SIG-M5 (cell line): ENCODE measurements around the gene AURKA.

ENCODE experiments used
- DNase-seq: peaks from one replicate; lab custom pipeline; 2025; lab: John Stamatoyannopoulos, UW

AURKA gene

GRCh38 chr20:56392132-56392880 lies at the start of gene AURKA, which contains the start of gene CSTF1:
TSS of gene AURKA (minus strand) at chr20:56392215. CDS start at chr20:56388197, 4,018 bp downstream.
TSS of gene CSTF1 (plus strand) at chr20:56392645. CDS start at chr20:56395553, 2,908 bp downstream.
- DNase-seq: peak; percentile 99

DNA sequence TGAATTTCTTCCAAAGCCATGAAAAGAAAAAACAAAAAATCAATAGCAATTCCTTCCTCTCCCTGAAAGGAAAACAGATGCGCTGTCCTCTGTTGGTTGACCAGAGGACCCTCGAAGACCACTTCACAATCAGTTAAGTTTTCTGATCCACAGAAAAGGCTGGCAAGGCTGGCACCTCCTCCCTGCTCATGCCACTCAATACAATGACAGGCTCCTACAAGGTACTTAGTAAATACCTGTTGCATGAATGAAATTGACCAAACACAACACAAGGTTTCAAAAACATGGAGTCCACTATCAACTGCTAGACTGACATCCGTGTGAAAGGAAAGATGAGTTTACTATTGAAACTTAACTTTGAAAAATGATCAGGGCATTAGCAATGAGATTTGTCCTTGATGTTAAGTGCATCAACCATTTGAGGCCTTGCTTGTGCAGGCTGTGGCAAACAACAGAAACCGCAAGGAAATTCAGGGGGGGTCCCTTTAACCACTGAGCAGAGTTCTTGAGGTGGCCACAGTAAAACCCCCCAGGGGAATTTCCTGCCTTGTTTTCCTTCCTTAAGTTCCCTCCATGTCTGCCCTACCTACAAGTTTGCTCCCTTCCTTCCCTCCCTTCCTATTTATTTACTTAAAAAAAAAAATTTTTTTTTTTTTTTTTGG lies 48.5 kb upstream of the AURKA start:
- no peak for DNase-seq

DNA sequence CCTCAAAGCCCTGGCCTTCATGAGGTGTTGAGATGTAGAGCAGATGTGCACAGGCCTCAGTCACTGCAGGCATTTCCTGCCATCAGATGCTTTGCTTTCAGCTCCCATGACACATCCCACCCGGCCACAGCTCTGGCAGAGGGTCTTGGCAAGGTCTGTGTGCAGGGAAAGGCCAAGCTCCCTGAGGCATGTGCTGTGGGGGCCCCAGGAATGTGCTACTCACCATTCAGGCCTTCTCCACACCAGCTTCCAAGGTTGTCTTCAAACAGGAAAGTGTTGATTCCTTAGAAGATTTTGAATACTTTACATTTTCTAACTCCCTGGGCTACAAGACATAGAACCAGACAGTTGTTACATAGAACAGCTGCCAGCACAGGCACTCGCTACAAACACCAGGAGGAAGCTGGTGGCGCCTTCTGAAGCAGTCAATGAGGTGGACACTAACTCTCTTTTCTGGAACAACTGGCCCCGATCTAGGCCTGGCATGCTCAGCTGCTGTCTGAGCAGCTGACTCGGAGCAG lies 47.8 kb upstream of the AURKA start:
- no peak for DNase-seq

- DNase-seq: no peak
These were observed 46.3 kb upstream of the AURKA start for GRCh38 chr20:56438284-56438683.

DNA sequence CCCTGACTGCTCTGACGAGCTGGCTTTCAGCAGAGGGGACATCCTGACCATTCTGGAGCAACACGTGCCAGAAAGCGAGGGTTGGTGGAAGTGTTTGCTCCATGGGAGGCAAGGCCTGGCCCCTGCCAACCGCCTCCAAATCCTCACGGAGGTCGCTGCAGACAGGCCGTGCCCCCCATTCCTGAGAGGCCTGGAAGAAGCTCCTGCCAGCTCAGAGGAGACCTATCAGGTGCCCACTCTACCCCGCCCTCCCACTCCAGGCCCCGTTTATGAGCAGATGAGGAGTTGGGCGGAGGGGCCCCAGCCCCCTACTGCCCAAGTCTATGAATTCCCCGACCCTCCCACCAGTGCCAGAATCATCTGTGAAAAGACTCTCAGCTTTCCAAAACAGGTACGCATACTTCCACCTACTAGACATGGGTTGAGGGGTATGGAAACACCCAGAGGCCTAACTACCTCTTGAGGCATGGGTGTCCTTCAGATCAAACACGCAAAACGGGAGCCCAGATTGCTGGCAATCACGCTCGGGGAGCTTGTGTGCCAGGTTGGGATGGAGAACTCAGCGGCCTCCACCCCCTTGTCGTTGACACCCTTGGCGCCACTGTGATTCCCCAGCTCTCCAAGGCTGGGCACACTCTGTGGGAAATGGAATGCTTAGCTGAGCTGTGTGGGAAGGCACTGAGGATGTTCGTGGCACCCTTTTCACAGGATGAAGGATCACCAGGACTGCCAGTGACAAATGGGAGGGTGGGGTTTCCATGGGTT lies 45.4 kb upstream of the AURKA start:
- no peak for DNase-seq

DNA sequence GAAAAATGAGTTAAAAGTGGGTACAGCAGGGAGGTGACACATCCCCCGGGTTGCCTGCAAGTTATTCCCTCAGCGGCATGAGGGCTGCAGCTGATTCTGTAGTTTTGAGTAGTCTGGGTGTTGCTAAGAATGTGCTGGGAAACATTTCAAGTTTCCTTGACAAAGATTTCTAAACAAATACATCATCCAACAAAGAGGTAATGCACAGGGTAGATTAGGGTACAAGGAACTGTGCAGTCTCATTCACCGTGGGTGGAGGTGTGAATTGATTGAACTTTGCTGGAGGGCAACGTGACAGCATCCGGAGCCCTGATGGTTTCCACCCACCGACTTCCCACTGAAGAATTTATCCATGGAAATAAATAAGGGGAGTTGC lies 41.9 kb upstream of the AURKA start:
- no peak for DNase-seq

DNA sequence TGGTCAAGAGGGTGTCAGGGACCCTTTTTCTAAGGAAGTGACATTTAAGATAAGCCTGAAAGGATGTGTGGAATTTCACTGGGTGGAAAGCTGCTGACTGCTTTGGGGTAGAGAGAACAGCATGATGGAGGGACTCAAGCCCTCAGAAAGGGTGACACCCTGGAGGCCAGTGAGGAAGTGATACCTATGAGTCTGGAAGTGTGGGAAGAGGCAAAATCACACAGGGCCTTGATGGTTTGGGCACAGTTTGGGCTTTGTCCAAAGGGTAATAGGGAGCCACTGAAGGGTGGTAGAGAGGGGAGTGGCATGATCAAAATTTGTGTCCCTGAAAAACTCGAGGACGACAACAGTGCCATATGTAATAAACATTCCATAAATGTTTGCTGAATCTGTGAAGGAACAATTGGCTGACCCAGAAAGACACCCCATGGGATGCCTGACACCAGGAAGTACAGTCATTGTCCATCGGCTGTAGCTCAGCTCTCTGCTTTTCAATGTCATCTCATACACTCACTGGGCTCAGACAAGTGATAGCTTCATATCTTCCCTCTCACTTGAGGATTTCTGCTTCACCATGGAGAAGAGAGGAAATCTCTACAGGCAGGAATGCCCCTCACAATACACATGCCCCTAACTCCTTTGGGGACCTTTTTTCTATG lies 41.3 kb upstream of the AURKA start:
- DNase-seq: no peak

DNA sequence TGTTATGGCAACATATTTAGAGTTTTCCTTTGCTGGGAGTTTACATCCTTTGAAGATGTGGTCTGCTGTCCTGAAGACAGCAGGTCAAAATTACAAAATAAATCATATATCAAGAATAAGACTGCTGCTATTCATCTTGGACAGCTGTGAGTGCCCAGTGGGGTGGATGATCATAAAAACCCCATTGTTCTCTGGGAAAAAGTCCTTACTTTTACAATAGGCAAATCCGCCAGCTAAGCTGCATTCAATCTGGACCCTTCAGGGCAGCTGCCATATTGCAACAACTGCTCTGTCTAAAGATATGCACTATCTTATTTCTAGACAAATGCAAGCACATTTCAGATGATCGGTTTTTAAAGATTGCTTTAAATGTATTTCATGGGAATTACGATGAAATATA lies 39.5 kb upstream of the AURKA start:
- DNase-seq: no peak

GRCh38 chr20:56430957-56431356 lies 38.9 kb upstream of the AURKA start:
- no peak for DNase-seq

- DNase-seq: no peak
These were observed 38.4 kb upstream of the AURKA start for GRCh38 chr20:56430461-56430860.

DNA sequence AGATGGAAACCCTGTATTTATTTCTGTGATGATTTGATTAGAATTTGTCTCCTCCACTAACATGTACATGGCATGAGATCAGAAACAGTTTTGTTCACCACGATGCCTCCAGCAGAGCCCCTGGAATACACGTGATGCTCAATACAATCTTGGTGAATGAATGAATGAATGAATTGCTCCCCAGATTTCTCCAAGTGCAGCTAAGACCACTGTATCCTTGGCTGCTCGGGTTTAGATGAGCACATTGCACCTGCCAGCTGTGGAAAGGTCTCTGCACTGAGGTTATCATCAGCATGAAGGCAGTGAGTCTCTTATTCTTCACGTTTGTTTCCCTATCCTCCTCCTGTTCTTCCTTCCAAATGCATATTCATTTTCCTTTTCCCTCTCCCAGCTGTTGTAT lies 37.9 kb upstream of the AURKA start:
- DNase-seq: no peak

DNA sequence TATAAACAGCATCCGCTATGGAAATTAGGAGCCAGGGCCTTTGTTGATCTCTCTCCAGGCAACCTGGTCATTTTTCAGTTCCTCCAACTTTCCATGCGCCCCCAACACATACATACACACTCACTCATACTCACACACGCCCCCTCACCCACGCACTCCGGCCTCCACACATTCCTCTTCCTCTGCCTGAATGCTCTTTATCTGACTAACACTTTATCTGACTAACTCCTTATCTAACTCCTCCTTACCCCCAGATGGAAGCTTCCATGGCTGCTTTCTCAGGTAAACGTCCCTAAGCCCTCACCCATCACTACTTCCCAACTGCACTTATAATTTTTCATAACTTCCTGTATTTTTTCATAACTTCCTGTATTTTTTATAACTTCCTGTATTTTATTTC lies 37.5 kb upstream of the AURKA start:
- DNase-seq: no peak

GRCh38 chr20:56428881-56429280 lies 36.9 kb upstream of the AURKA start:
- no peak for DNase-seq

DNA sequence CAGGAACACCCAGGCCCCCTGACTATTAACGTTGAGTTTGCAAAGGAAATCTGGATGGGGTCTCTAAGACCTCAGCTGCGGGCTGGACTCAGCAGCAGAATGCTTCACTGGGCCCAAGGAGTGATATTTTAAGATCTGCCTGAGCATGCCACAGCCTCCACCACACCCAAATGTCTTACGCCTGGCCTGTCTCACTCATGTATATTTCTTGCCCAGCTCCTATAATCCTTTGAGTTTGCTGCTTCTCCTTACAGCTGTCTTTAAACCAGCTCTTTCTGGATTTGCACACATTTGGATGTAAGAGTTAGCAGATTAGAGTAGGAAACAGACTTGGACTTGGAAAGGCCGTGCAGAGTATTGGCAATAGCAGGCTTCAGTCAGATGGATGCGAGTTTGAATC lies 36.4 kb upstream of the AURKA start:
- DNase-seq: no peak

- DNase-seq: no peak
These were observed 35.8 kb upstream of the AURKA start for GRCh38 chr20:56427797-56428196.

DNA sequence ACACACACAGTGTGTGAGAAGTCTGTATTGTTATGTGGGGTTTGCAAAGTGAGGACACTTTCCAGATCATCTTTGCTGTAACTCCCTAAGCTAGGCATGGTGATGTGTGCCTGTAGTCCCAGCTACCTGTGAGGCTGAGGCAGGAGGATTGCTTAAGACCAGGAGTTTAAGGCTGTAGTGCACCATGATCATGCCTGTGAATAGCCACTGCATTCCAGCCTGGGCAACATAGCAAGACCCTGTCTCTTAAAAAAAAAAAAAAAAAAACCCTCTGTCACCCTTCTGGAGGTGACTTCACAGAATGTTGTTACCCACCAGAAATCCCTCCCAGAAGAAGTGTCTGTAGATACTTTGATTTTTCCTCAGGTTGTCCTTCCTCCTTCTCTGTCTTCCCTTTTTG lies 34.9 kb upstream of the AURKA start:
- DNase-seq: no peak

DNA sequence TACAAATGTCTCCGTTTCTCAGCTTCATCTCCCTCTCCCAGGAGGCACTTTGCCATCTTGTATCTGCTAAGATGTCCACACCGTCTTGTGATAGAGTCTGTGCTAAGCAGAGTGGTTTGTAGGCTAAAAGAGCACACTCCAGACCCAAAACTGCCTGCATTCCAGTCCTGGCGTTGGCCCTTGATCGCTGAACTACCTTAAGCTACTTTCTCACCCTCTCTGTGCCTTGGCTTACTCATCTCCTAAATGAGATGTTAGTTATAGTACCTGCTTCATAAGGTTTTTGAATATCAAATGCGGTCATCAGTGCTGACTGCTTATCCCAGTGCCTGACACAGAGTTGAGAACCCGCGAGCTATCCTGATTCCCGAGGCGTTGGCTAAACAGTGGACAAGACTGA lies 34.0 kb upstream of the AURKA start:
- no peak for DNase-seq

- DNase-seq: no peak
These were observed 32.9 kb upstream of the AURKA start for GRCh38 chr20:56424931-56425330.

- no peak for DNase-seq
These were observed 31.9 kb upstream of the AURKA start for GRCh38 chr20:56423886-56424285.

GRCh38 chr20:56423211-56423610 lies 31.2 kb upstream of the AURKA start:
- DNase-seq: no peak

DNA sequence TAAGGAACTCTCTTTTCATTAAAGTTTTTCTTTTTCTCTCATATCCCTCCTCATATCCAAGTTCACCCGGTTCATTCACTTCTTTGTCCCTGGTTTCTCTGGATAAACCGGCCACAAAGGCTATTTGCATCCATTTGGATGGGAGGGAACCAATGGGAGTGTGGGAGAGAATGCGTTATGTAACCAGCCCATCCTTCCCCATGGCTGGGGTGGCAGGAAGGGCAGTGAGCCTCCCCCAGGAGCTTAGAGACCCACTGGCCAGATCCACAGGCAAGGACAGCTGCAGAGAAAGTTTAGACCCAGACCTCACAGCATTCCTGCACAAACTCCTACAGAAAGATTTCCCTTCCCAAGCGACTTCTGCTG lies 30.8 kb upstream of the AURKA start:
- no peak for DNase-seq

DNA sequence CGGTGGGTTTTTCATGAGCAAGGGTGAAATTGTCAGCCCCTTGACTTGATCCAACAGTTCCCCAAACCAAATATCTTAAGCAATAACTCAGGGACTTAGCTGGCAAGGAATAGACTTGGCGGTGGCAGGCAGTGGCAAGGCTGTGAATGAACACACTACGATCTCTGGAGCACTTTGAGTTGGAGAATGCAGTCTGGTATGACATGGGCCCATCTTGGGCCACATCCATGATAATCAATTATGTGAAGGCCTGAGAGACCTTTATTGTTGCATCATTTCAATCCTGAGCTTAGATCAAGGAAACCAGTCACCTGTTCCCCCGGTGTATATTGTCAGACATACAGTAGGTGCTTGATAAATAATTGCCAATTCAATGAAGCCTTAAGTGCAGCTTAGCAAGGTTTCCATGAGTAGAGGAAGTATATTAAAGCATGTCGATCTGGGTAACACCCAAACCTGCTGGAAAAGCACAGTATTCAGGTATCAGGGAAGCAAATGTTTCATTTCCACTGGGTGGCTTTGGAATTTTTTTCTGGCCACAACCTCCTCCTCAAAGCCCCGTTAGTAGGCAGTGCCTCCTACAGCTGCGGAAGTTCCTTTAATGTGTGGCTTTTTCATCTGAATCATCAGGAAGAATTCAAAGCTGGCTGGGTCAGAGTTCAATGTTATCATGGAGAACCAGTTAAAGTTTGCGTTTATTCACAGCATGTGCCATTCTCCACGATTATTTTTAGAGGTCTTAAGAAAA lies 30.2 kb upstream of the AURKA start:
- DNase-seq: no peak
